ENCODE results near the gene DNAH7.
A peak's percentile ranks its signal among the peaks of the same experiment; 100 is the strongest.

The DNAH7 gene

GRCh38 chr2:195721042-195721441 is 347.6 kb downstream of the DNAH7 start:
- H3K9ac ChIP-seq (ENCODE audit: low read depth, low read length): no peak overlapping the region
- no peaks in the 10 kb centered on the region for H3K4me1 ChIP-seq (ENCODE audit: insufficient read depth, low read length)
- peaks cover 91% of the 10 kb centered on the region for H3K36me3 ChIP-seq (ENCODE audit: insufficient read depth, low read length)
- no peaks in the 10 kb centered on the region for H3K9me3 ChIP-seq (ENCODE audit: insufficient read depth, low read depth, low read length)
- WGBS: 84% methylated on average over 1 of the region's 2 CpGs
- no peak overlapping the region for H3K27ac ChIP-seq (ENCODE audit: low read depth, low read length)
- H3K4me3 ChIP-seq (ENCODE audit: low read length): no peak overlapping the region
- no peaks in the 10 kb centered on the region for H3K27me3 ChIP-seq (ENCODE audit: insufficient read depth, low read length)

- 89% methylated on average over 4 of the region's 4 CpGs for WGBS
- Histone ChIP-seq H3K9me3 (ENCODE audit: insufficient read depth, low read depth, low read length) (no peaks in the 10 kb centered on the region), H3K4me1 (ENCODE audit: insufficient read depth, low read length) (peaks cover 3% of the 10 kb centered on the region; the same call in 1 of the 2 replicates), H3K27me3 (ENCODE audit: insufficient read depth, low read length) (no peaks in the 10 kb centered on the region), H3K9ac (ENCODE audit: low read depth, low read length) (no peak overlapping the region), H3K36me3 (ENCODE audit: insufficient read depth, low read length) (peaks cover 94% of the 10 kb centered on the region), H3K4me3 (ENCODE audit: low read length) (no peak overlapping the region), H3K27ac (ENCODE audit: low read depth, low read length) (no peak overlapping the region)
Measured at GRCh38 chr2:195716466-195716865, 352.2 kb downstream of the DNAH7 start.

GRCh38 chr2:195711478-195711877 is 357.2 kb downstream of the DNAH7 start:
- H3K4me3 ChIP-seq (ENCODE audit: low read length): no peak overlapping the region
- H3K27me3 ChIP-seq (ENCODE audit: insufficient read depth, low read length): no peaks in the 10 kb centered on the region
- no peak overlapping the region for H3K9ac ChIP-seq (ENCODE audit: low read depth, low read length)
- peaks cover 92% of the 10 kb centered on the region for H3K36me3 ChIP-seq (ENCODE audit: insufficient read depth, low read length)
- no peaks in the 10 kb centered on the region for H3K9me3 ChIP-seq (ENCODE audit: insufficient read depth, low read depth, low read length)
- peaks cover 11% of the 10 kb centered on the region for H3K4me1 ChIP-seq (ENCODE audit: insufficient read depth, low read length)
- no peak overlapping the region; the same call in 1 of the 2 replicates for H3K27ac ChIP-seq (ENCODE audit: low read depth, low read length)

GRCh38 chr2:195709901-195710806 is 358.5 kb downstream of the DNAH7 start:
- H3K27me3 ChIP-seq (ENCODE audit: insufficient read depth, low read length): no peaks in the 10 kb centered on the region
- H3K27ac ChIP-seq (ENCODE audit: low read depth, low read length): no peak overlapping the region
- H3K9ac ChIP-seq (ENCODE audit: low read depth, low read length): no peak overlapping the region
- WGBS: 75% methylated on average over 1 of the region's 2 CpGs
- H3K4me3 ChIP-seq (ENCODE audit: low read length): no peak overlapping the region
- H3K36me3 ChIP-seq (ENCODE audit: insufficient read depth, low read length): peaks cover 79% of the 10 kb centered on the region
- H3K4me1 ChIP-seq (ENCODE audit: insufficient read depth, low read length): peaks cover 20% of the 10 kb centered on the region
- no peaks in the 10 kb centered on the region for H3K9me3 ChIP-seq (ENCODE audit: insufficient read depth, low read depth, low read length)

GRCh38 chr2:195706161-195706900 is 362.3 kb downstream of the DNAH7 start:
- H3K27ac ChIP-seq (ENCODE audit: low read depth, low read length): peak overlapping the region; percentile 54; the same call in 1 of the 2 replicates
- H3K36me3 ChIP-seq (ENCODE audit: insufficient read depth, low read length): peaks cover 43% of the 10 kb centered on the region
- 73% methylated on average over 2 of the region's 5 CpGs for WGBS
- H3K4me1 ChIP-seq (ENCODE audit: insufficient read depth, low read length): peaks cover 17% of the 10 kb centered on the region
- H3K9ac ChIP-seq (ENCODE audit: low read depth, low read length): no peak overlapping the region; the same call in 1 of the 2 replicates
- no peaks in the 10 kb centered on the region for H3K9me3 ChIP-seq (ENCODE audit: insufficient read depth, low read depth, low read length)
- H3K4me3 ChIP-seq (ENCODE audit: low read length): no peak overlapping the region
- H3K27me3 ChIP-seq (ENCODE audit: insufficient read depth, low read length): no peaks in the 10 kb centered on the region

- H3K27ac ChIP-seq (ENCODE audit: low read depth, low read length): no peak overlapping the region
- no peak overlapping the region for H3K9ac ChIP-seq (ENCODE audit: low read depth, low read length)
- WGBS: 96% methylated on average over 2 of the region's 3 CpGs
- H3K4me1 ChIP-seq (ENCODE audit: insufficient read depth, low read length): peaks cover 4% of the 10 kb centered on the region; the same call in 1 of the 2 replicates
- H3K27me3 ChIP-seq (ENCODE audit: insufficient read depth, low read length): no peaks in the 10 kb centered on the region
- H3K36me3 ChIP-seq (ENCODE audit: insufficient read depth, low read length): 0 out of 2 replicates have a peak, but pooled peaks cover 11% of the 10 kb centered on the region
- no peak overlapping the region for H3K4me3 ChIP-seq (ENCODE audit: low read length)
- peaks cover 11% of the 10 kb centered on the region; the same call in 1 of the 2 replicates for H3K9me3 ChIP-seq (ENCODE audit: insufficient read depth, low read depth, low read length)
Measured at GRCh38 chr2:195700480-195700879, 368.2 kb downstream of the DNAH7 start.

- Histone ChIP-seq H3K9ac (ENCODE audit: low read depth, low read length) (no peak overlapping the region), H3K36me3 (ENCODE audit: insufficient read depth, low read length) (0 out of 2 replicates have a peak, but pooled peaks cover 11% of the 10 kb centered on the region), H3K9me3 (ENCODE audit: insufficient read depth, low read depth, low read length) (peaks cover 11% of the 10 kb centered on the region; the same call in 1 of the 2 replicates), H3K27me3 (ENCODE audit: insufficient read depth, low read length) (no peaks in the 10 kb centered on the region), H3K27ac (ENCODE audit: low read depth, low read length) (no peak overlapping the region), H3K4me3 (ENCODE audit: low read length) (no peak overlapping the region), H3K4me1 (ENCODE audit: insufficient read depth, low read length) (peaks cover 19% of the 10 kb centered on the region)
- 89% methylated on average over 3 of the region's 3 CpGs for WGBS
Measured at GRCh38 chr2:195697681-195698220, 370.9 kb downstream of the DNAH7 start.

- 94% methylated on average over 1 of the region's 1 CpG for WGBS
Measured at GRCh38 chr2:195696012-195696411, 372.6 kb downstream of the DNAH7 start.

GRCh38 chr2:195695002-195695631 is 373.5 kb downstream of the DNAH7 start:
- Histone ChIP-seq H3K36me3 (ENCODE audit: insufficient read depth, low read length) (peaks cover 10% of the 10 kb centered on the region; the same call in 1 of the 2 replicates), H3K4me1 (ENCODE audit: insufficient read depth, low read length) (peaks cover 19% of the 10 kb centered on the region), H3K9ac (ENCODE audit: low read depth, low read length) (peak overlapping the region; percentile 8; the same call in 1 of the 2 replicates), H3K27ac (ENCODE audit: low read depth, low read length) (peak overlapping the region; percentile 54), H3K9me3 (ENCODE audit: insufficient read depth, low read depth, low read length) (peaks cover 7% of the 10 kb centered on the region; the same call in 1 of the 2 replicates), H3K27me3 (ENCODE audit: insufficient read depth, low read length) (no peaks in the 10 kb centered on the region), H3K4me3 (ENCODE audit: low read length) (no peak overlapping the region; the same call in 1 of the 2 replicates)
- 81% methylated on average over 8 of the region's 8 CpGs for WGBS

More at GRCh38 chr2:195696012-195696411, 372.6 kb downstream of the DNAH7 start:
- H3K9me3 ChIP-seq (ENCODE audit: insufficient read depth, low read depth, low read length): peaks cover 11% of the 10 kb centered on the region; the same call in 1 of the 2 replicates
- no peaks in the 10 kb centered on the region for H3K27me3 ChIP-seq (ENCODE audit: insufficient read depth, low read length)
- H3K9ac ChIP-seq (ENCODE audit: low read depth, low read length): no peak overlapping the region
- 0 out of 2 replicates have a peak, but pooled peaks cover 11% of the 10 kb centered on the region for H3K36me3 ChIP-seq (ENCODE audit: insufficient read depth, low read length)
- H3K27ac ChIP-seq (ENCODE audit: low read depth, low read length): no peak overlapping the region
- H3K4me1 ChIP-seq (ENCODE audit: insufficient read depth, low read length): peaks cover 19% of the 10 kb centered on the region
- no peak overlapping the region for H3K4me3 ChIP-seq (ENCODE audit: low read length)

GRCh38 chr2:195694553-195694952 is 374.1 kb downstream of the DNAH7 start:
- Histone ChIP-seq H3K4me3 (ENCODE audit: low read length) (no peak overlapping the region), H3K9me3 (ENCODE audit: insufficient read depth, low read depth, low read length) (peaks cover 2% of the 10 kb centered on the region; the same call in 1 of the 2 replicates), H3K9ac (ENCODE audit: low read depth, low read length) (no peak overlapping the region), H3K36me3 (ENCODE audit: insufficient read depth, low read length) (peaks cover 9% of the 10 kb centered on the region; the same call in 1 of the 2 replicates), H3K27me3 (ENCODE audit: insufficient read depth, low read length) (no peaks in the 10 kb centered on the region), H3K4me1 (ENCODE audit: insufficient read depth, low read length) (peaks cover 19% of the 10 kb centered on the region), H3K27ac (ENCODE audit: low read depth, low read length) (peak overlapping the region; percentile 54)
- 93% methylated on average over 7 of the region's 7 CpGs for WGBS
